Measurements from ENCODE around the gene SPACA7. TPM values are rescaled to one million over a fixed set of nuclear protein-coding genes. Genes with fewer than 3 reads are reported as not detected.
"Not testable (repeated sequence)": the region's sequence is repeated elsewhere in the genome, so short reads cannot be mapped to it uniquely, and the experiment has no call there.

Gene SPACA7
- total and polyA plus RNA-seq, 11 donors, result not detected

DNA sequence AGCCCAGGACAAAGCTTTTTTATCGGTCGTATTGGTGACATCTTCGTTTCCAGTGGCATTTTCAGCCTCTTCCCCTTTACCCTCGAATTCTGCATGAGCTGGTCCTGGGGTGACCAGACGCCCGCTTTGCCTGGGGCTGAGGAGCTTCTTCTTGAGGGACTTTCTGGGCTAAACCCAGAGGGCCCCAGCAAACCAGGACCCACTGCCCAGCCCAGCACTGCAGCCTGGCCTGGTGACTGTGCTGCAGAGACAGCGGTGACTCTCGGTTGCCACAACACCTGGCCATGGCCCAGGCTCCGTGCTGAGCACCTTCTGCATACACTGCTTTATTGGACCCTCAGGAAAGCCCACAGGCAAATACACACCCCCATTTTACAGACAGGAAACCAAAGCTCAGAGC is 21.0 kb downstream of the SPACA7 start:
- TF ChIP-seq POLR2A (IDR thresholded peaks at IDR 0.05), result no peak
- TF ChIP-seq, protein P1, sequence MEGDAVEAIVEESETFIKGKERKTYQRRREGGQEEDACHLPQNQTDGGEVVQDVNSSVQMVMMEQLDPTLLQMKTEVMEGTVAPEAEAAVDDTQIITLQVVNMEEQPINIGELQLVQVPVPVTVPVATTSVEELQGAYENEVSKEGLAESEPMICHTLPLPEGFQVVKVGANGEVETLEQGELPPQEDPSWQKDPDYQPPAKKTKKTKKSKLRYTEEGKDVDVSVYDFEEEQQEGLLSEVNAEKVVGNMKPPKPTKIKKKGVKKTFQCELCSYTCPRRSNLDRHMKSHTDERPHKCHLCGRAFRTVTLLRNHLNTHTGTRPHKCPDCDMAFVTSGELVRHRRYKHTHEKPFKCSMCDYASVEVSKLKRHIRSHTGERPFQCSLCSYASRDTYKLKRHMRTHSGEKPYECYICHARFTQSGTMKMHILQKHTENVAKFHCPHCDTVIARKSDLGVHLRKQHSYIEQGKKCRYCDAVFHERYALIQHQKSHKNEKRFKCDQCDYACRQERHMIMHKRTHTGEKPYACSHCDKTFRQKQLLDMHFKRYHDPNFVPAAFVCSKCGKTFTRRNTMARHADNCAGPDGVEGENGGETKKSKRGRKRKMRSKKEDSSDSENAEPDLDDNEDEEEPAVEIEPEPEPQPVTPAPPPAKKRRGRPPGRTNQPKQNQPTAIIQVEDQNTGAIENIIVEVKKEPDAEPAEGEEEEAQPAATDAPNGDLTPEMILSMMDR (IDR thresholded peaks at IDR 0.05), result no peak
- H3K4me1 ChIP-seq, result no peaks in the 10 kb centered on the region
- intact Hi-C loops (cut with DNase I), result no loop called here
- WGBS, 4 donors, result 79 to 92% (median 83%) methylated on average over 8 to 9 of the region's 9 CpGs
- H3K9me3 ChIP-seq, result no peaks in the 10 kb centered on the region
- no peak overlapping the region for H3K27ac ChIP-seq
- peaks cover 0 to 8% (median 0%) of the 10 kb centered on the region in 9 donors for H3K27me3 ChIP-seq
- H3K4me3 ChIP-seq, result no peak overlapping the region
- DNase-seq, result no peak
- no peaks in the 10 kb centered on the region for H3K36me3 ChIP-seq
- ATAC-seq, result no peak

DNA sequence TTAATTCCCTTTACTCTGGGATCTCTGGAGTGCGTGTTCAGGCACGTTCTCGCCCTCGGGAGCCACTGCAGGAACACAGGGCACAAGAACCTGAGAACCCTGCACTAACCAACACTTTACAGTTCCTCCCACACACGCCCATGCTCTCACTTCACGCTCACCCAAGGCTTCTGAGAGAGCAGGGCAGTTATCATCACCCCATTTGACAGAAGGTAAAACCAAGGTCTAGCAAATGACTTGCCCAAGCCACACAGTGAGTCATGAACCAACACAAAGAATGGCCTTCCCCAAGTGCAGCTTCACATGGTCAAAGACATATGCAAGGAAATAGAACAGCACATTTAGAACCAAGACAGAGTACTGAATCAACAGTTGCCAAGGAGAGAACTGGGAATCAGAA is 22.2 kb downstream of the SPACA7 start:
- ATAC-seq; H3K9me3 ChIP-seq; intact Hi-C loops (cut with DNase I); DNase-seq; H3K27me3 ChIP-seq; H3K4me1 ChIP-seq; H3K27ac ChIP-seq; H3K36me3 ChIP-seq; H3K4me3 ChIP-seq: not testable (repeated sequence)
- WGBS, 4 donors, result 59 to 76% (median 74%) methylated on average over 6 of the region's 6 CpGs

DNA sequence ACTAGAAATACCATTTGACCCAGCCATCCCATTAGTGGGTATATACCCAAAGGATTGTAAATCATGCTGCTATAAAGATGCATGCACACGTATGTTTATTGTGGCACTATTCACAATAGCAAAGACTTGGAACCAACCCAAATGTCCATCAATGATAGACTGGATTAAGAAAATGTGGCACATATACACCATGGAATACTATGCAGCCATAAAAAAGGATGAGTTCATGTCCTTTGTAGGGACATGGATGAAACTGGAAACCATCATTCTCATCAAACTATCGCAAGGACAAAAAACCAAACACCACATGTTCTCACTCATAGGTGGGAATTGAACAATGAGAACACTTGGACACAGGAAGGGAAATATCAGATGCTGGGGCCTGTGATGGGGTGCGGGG is 33.7 kb downstream of the SPACA7 start:
- not testable (repeated sequence) for H3K27me3 ChIP-seq, DNase-seq
- 57 to 82% (median 72%) methylated on average over 3 of the region's 3 CpGs for WGBS, 4 donors

DNA sequence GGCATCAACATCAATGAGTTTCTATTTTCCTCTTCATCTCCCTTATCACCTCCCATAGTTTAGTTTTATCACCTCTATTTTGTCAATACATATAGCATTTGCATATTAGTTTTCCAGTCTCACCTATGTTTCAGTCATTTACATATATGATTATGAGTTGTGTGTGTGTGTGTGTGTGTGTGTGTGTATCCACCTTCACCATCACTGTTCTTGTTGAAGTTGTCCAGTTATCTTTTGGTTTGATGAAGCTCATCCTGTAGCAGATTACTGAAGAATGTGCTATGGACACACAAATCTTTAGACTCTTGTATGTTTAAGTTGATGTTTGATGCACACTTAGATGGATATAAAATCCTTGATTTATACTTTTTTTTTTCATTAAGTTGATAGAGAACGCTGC is 40.5 kb downstream of the SPACA7 start:
- TF ChIP-seq, protein P1 (IDR thresholded peaks at IDR 0.05), result no peak
- no peak for TF ChIP-seq POLR2A (IDR thresholded peaks at IDR 0.05)
- ATAC-seq (no peak), DNase-seq (no peak)
- H3K27me3 ChIP-seq, result peaks cover 0 to 8% (median 0%) of the 10 kb centered on the region in 9 donors
- 51 to 69% (median 66%) methylated on average over 1 of the region's 1 CpG for WGBS, 4 donors
- peaks cover 0 to 91% (median 36%) of the 10 kb centered on the region in 12 donors for H3K9me3 ChIP-seq
- H3K4me1 ChIP-seq, result no peaks in the 10 kb centered on the region
- H3K36me3 ChIP-seq, result no peaks in the 10 kb centered on the region
- intact Hi-C loops (cut with DNase I), result no loop called here
- H3K27ac ChIP-seq, result no peak overlapping the region
- no peak overlapping the region for H3K4me3 ChIP-seq

More for the DNA sequence above, 33.7 kb downstream of the SPACA7 start:
- H3K27ac ChIP-seq; ATAC-seq; intact Hi-C loops (cut with DNase I); H3K36me3 ChIP-seq; H3K4me3 ChIP-seq; H3K4me1 ChIP-seq: not testable (repeated sequence)
- H3K9me3 ChIP-seq, result peaks cover 0 to 33% (median 0%) of the 10 kb centered on the region in 12 donors

DNA sequence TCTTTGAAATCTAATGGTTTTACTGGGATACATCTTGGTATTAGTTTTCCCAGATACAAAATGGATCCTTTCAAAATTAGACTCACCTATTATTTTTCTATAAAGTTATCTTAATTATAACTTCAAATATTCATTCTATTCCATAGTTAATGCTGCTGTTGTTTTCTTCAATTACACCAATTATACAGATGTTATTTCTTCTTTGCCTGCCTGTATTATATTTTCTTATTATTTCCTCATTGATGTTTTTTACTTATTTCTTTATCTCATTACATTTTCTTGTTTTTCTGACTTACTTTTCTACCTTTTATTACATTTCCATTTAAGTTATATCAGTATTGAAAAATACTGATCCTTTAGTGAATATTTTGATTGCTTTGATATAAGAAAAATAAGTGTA is 40.9 kb downstream of the SPACA7 start:
- H3K9me3 ChIP-seq, result peaks cover 0 to 94% (median 36%) of the 10 kb centered on the region in 12 donors

More for the DNA sequence above, 40.9 kb downstream of the SPACA7 start:
- Histone ChIP-seq H3K4me3 (no peak overlapping the region), H3K27me3 (peaks cover 0 to 8% (median 0%) of the 10 kb centered on the region in 9 donors), H3K4me1 (no peaks in the 10 kb centered on the region), H3K27ac (no peak overlapping the region), H3K36me3 (no peaks in the 10 kb centered on the region)
- ATAC-seq (no peak), DNase-seq (no peak)
- TF ChIP-seq, protein P1 (IDR thresholded peaks at IDR 0.05), result no peak
- TF ChIP-seq POLR2A (IDR thresholded peaks at IDR 0.05), result no peak
- intact Hi-C loops (cut with DNase I), result no loop called here
